Lower leg skin (tissue), 3 donors: ENCODE measurements around the gene KRTAP3-3.

Experiments
- CTCF ChIP-seq, 3 donors: fragments of 450-650 bp; IDR thresholded peaks; one replicate each; pipeline ENCODE4 v1.5.1; 2016; ENCODE audit warnings: antibody characterized with exemption in 3 of 3, mild to moderate bottlenecking in 3 of 3, moderate library complexity in 2 of 3
- POLR2A ChIP-seq, 2 donors: fragments of 450-650 bp; IDR thresholded peaks; one replicate each; pipeline ENCODE4 v1.6.1; 2016 to 2017; ENCODE audit warnings: antibody characterized with exemption in 2 of 2, mild to moderate bottlenecking in 1 of 2, moderate library complexity in 1 of 2

GRCh38 chr17:41003926-41004325, 10.0 kb upstream of the KRTAP3-3 start:
- TF ChIP-seq POLR2A (IDR thresholded peaks at IDR 0.05) (no peak), CTCF (IDR thresholded peaks at IDR 0.05) (no peak)
